Duodenal mucosa (tissue), 2 donors: ENCODE results near the gene SERPINB2.

Experiments used
- H3K27ac ChIP-seq: one replicate; pipeline ENCODE4 v1.7.0; 2013; ENCODE audit warnings: low read depth, low read length
- H3K27me3 ChIP-seq, 2 donors: one replicate each; pipeline ENCODE4 v1.7.0; 2013; ENCODE audit warnings: low read length in 2 of 2, control low read depth in 1 of 2; ENCODE audit not compliant: insufficient read depth in 2 of 2, control insufficient read depth in 1 of 2
- H3K36me3 ChIP-seq, 2 donors: one replicate each; pipeline ENCODE4 v1.7.0; 2013; ENCODE audit warnings: low read length in 2 of 2, control low read depth in 1 of 2; ENCODE audit not compliant: insufficient read depth in 2 of 2, control insufficient read depth in 1 of 2
- H3K4me1 ChIP-seq, 2 donors: one replicate each; pipeline ENCODE4 v1.7.0; 2013; ENCODE audit warnings: low read length in 2 of 2, control low read depth in 1 of 2; ENCODE audit not compliant: insufficient read depth in 2 of 2, control insufficient read depth in 1 of 2
- H3K4me3 ChIP-seq, 2 donors: one replicate each; pipeline ENCODE4 v1.7.0; 2013; ENCODE audit warnings: low read length in 2 of 2, low read depth in 1 of 2
- H3K9ac ChIP-seq, 2 donors: one replicate each; pipeline ENCODE4 v1.7.0; 2013; ENCODE audit warnings: low read length in 2 of 2, low read depth in 1 of 2
- H3K9me3 ChIP-seq, 2 donors: one replicate each; pipeline ENCODE4 v1.7.0; 2013; ENCODE audit warnings: low read length in 2 of 2, control low read depth in 1 of 2; ENCODE audit not compliant: control insufficient read depth in 1 of 2

The SERPINB2 gene, protein sequence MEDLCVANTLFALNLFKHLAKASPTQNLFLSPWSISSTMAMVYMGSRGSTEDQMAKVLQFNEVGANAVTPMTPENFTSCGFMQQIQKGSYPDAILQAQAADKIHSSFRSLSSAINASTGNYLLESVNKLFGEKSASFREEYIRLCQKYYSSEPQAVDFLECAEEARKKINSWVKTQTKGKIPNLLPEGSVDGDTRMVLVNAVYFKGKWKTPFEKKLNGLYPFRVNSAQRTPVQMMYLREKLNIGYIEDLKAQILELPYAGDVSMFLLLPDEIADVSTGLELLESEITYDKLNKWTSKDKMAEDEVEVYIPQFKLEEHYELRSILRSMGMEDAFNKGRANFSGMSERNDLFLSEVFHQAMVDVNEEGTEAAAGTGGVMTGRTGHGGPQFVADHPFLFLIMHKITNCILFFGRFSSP

DNA sequence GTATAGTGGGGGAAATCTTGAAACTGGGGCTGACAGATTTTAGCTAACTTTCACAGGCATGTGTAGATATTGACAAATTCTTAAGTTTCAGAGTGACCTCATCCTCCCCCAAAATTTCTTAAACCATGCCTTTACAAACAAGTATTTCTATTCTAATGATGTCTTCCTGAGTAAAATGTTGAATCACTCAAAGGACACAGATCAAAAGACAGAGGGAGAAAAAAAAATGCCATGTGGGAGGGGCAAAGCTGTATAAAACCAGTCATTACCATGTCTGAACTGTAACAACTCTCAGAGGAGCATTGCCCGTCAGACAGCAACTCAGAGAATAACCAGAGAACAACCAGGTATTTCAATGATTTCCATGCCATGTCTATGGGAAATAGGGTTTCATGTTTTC, at the start of gene SERPINB2:
SERPINB2 (plus strand) TSS at position 282 of the 400 bp plus-strand sequence. CDS start 3,740 bp downstream, outside the sequence.
- Histone ChIP-seq H3K4me3 (no peak within 1 kb of the TSS), H3K27ac (no peak within 1 kb of the TSS), H3K9ac (no peak within 1 kb of the TSS), H3K36me3 (no peaks in the 10 kb centered on the region), H3K9me3 (no peaks in the 10 kb centered on the region), H3K27me3 (no peaks in the 10 kb centered on the region), H3K4me1 (no peaks in the 10 kb centered on the region)

DNA sequence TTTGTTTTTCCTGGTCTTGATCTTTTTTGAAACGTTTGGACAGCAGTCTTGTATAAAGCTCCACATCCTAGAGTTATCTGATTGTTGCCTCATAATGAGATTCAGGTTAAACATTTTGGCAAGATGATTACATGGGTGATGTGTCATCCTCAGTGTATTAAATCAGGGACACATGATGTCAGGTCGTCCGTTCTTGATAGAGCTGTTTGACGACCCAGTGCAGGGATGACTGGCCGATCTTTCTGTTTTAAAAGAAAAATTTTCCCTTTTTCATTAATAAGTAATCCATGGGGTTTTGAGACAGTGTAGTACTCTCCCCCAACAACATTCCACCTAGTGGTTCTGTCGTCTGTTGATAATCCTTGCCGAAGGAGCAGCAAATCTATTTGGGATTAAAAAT, 44.5 kb upstream of the SERPINB2 start:
- no peaks in the 10 kb centered on the region for H3K4me1 ChIP-seq
- H3K36me3 ChIP-seq: no peaks in the 10 kb centered on the region
- H3K4me3 ChIP-seq: no peak overlapping the region
- H3K27ac ChIP-seq: no peak overlapping the region
- no peaks in the 10 kb centered on the region for H3K9me3 ChIP-seq
- no peaks in the 10 kb centered on the region for H3K27me3 ChIP-seq
- H3K9ac ChIP-seq: no peak overlapping the region

DNA sequence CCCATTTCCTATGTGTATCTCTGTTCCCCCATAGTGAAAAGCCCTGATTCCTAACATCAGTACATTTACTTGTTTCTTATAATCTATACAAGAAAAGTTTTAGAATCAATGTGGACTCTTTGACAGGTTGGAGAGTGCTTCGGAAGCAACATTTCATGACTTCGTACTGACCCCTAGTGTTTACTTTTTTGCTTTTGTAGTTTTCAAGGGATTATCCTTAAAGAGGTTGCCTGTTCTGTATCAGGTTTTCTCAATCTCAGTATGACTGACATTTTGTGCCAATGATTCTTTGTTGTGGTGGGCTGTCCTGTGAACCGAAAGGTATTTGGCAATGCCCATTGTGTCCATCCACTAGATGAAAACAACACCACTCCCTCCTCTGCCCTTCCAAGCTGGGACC, 43.3 kb upstream of the SERPINB2 start:
- H3K27ac ChIP-seq: no peak overlapping the region
- no peaks in the 10 kb centered on the region for H3K4me1 ChIP-seq
- no peaks in the 10 kb centered on the region for H3K27me3 ChIP-seq
- H3K4me3 ChIP-seq: no peak overlapping the region
- H3K9ac ChIP-seq: no peak overlapping the region
- no peaks in the 10 kb centered on the region for H3K9me3 ChIP-seq
- H3K36me3 ChIP-seq: no peaks in the 10 kb centered on the region

DNA sequence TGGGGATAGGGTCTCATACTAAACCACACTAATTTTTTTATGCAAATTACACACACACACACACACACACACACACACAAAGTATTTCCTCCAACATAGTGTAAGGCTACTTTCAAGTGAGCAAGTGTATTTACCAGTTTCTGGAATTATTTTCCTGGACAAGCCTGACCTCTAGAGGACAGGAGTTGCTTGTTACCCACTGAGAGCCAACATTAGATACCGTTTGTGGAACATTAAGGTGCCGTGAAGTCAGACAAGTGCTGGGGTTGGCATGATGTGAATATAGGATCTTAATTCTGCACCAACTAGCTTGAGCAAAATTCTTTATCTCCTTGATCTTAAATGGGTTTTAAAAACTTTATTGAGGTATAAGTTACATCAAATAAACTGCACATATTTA, 39.3 kb upstream of the SERPINB2 start:
- Histone ChIP-seq H3K27me3 (no peaks in the 10 kb centered on the region), H3K4me3 (no peak overlapping the region), H3K27ac (no peak overlapping the region), H3K9ac (no peak overlapping the region), H3K36me3 (no peaks in the 10 kb centered on the region), H3K9me3 (no peaks in the 10 kb centered on the region), H3K4me1 (no peaks in the 10 kb centered on the region)

DNA sequence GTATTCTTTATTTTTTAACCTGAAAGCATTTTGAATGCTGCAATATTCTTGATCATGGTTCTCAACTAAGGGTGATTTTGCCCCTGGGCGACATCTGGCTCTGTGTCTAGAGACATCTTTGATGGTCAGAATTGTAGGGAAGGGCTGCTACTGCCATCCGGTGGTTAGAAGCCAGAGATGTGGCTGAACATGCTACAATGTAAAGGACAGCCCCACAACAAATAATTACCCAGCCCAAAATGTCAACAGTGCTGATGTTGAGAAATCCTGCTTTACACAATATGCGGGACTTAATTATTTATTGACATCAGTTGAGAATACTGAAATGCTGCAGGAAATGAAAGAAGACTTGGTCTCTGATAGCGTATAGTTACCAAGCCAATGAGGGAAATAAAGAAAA, 37.5 kb upstream of the SERPINB2 start:
- no peak overlapping the region for H3K27ac ChIP-seq
- no peaks in the 10 kb centered on the region for H3K27me3 ChIP-seq

DNA sequence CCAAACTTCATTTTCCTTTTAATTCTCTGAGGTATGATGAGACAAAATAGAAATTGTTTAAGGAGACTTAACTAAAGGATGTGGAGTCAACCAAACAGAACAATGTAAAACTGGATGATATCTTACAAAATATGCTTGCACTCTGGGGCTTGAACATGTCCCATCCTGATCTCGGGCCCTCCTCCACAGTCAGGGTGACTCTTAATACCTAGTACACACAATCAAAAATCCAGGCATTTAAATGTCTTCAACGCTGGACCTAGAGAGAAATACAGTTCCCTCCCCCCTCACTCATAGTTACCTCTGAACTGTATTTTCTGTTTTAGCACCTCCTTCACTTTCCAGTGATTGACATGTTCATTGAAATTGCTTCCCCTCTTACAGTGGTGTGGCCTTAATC, 36.9 kb upstream of the SERPINB2 start:
- Histone ChIP-seq H3K27me3 (no peaks in the 10 kb centered on the region), H3K4me1 (no peaks in the 10 kb centered on the region), H3K36me3 (no peaks in the 10 kb centered on the region), H3K27ac (no peak overlapping the region), H3K9me3 (no peaks in the 10 kb centered on the region), H3K9ac (no peak overlapping the region), H3K4me3 (no peak overlapping the region)

More for the DNA sequence above, 37.5 kb upstream of the SERPINB2 start:
- Histone ChIP-seq H3K4me3 (no peak overlapping the region), H3K36me3 (no peaks in the 10 kb centered on the region), H3K9me3 (no peaks in the 10 kb centered on the region), H3K9ac (no peak overlapping the region), H3K4me1 (no peaks in the 10 kb centered on the region)

DNA sequence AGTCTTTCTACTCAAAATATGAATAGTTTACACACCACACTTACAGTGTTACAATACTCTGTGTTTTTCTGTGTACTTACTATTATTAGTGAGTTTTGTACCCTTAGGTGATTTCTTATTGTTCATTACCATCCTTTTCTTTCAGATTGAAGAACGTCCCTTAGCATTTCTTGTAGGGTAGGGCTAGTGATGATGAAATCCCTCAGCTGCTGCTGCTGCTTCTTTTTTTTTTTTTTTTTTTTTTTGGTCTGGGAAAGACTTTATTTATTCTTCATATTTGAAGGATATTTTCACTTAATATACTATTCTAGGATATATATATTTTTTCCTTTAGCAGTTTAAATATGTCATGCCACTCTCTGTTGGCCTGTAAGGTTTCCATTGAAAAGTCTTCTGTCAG, 29.0 kb upstream of the SERPINB2 start:
- no peak overlapping the region for H3K27ac ChIP-seq
- no peaks in the 10 kb centered on the region for H3K27me3 ChIP-seq
- no peaks in the 10 kb centered on the region for H3K4me1 ChIP-seq
- H3K9me3 ChIP-seq: no peaks in the 10 kb centered on the region
- H3K4me3 ChIP-seq: no peak overlapping the region
- H3K9ac ChIP-seq: no peak overlapping the region
- H3K36me3 ChIP-seq: no peaks in the 10 kb centered on the region

DNA sequence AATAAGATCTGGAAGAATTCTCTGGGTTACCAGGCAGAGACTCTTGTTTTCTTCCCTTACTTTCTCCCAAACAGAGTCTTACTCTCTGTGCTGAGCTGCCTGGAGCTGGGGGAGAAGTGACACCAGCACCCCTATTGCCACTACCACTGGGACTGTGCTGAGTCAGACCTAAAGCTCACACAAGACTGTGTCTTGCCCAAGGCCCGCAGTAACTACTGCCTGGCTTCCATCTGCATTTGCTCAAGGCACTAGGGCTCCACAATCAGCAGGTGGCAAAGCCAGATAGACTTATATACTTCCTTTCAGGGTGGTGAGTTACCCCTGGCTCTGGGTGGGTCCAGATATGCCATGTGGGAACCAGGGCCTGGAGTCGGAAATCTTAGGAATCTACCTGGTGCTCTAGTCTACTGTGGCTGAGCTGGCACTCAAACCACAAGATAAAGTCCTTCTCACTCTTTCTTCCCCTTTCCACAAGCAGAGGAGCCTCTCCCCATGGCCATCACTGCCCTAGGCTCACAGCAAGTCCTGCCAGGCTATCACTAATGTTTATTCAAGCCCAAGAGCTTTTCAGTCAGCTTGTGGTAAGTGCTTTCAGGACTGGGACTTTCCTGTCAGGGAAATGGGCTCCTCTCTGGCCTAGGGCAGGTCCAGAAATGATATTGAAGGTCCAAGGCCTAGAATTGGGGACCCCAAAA, 27.6 kb upstream of the SERPINB2 start:
- H3K4me1 ChIP-seq: no peaks in the 10 kb centered on the region
- no peak overlapping the region for H3K4me3 ChIP-seq
- no peak overlapping the region for H3K27ac ChIP-seq
- no peak overlapping the region for H3K9ac ChIP-seq
- no peaks in the 10 kb centered on the region for H3K36me3 ChIP-seq
- H3K27me3 ChIP-seq: no peaks in the 10 kb centered on the region
- no peaks in the 10 kb centered on the region for H3K9me3 ChIP-seq

DNA sequence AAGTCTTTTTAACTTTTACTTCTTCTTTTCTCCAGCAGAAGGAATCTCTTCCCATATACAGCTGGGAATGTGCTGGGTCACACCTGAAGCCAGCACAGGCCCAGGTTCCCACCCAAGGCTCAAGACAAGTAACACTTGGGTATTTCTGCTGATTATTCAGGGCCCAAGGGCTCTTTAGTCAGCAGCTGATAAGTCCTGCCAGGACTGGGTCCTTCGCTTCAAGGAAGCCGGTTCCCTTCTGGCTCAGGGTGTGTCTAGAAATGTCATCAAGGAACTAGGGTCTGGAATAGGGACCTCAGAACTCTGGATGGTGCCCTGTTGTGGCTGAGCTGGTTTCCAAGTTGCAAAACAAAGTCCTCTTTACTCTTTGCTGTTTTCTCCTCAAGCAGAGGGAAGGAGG, 27.0 kb upstream of the SERPINB2 start:
- no peaks in the 10 kb centered on the region for H3K36me3 ChIP-seq
- no peak overlapping the region for H3K4me3 ChIP-seq
- no peaks in the 10 kb centered on the region for H3K27me3 ChIP-seq
- H3K27ac ChIP-seq: no peak overlapping the region
- no peaks in the 10 kb centered on the region for H3K9me3 ChIP-seq
- no peaks in the 10 kb centered on the region for H3K4me1 ChIP-seq
- no peak overlapping the region for H3K9ac ChIP-seq

DNA sequence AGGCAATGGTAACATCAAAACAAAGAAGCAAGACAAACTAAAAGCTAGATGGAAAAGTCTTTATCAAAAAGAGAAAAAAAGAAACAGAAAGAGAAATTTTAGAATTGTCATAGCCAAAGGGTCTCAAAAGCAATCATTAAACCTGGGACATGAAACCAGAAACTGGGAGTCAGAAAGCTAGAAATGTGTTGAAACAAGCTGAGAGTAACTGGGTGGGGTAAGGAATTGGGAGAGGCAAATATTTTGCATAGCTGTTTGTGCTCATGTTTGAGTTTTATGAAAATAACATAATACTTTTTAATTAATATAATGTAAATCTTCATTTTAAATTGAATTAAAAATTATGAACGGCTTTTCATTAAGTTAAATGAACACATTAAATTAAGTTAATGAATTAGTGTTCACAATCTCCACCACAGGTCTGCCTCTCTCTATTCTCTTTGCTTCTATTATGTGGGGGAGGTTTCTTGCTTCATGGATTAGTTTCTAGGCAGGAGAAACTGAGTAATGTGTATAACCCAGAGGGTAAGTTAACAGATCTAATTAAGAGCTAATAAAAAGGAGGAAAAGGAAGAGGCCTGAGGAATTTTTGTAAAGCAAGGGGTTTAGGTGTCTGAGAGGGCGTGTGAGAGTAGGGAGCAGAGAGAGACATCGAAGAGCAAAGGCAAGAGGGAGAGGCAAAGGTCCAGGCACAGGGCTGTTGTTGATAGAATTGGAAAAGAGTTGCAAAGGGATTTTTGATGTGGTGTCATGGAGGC, 20.0 kb upstream of the SERPINB2 start:
- Histone ChIP-seq H3K36me3 (no peaks in the 10 kb centered on the region), H3K27ac (no peak overlapping the region), H3K4me3 (no peak overlapping the region), H3K9me3 (no peaks in the 10 kb centered on the region), H3K27me3 (no peaks in the 10 kb centered on the region), H3K9ac (no peak overlapping the region), H3K4me1 (no peaks in the 10 kb centered on the region)
